ENCODE results near the gene SIRT6.
"Not testable (repeated sequence)": the region's sequence is repeated elsewhere in the genome, so short reads cannot be mapped to it uniquely, and the experiment has no call there.

Gene SIRT6

DNA sequence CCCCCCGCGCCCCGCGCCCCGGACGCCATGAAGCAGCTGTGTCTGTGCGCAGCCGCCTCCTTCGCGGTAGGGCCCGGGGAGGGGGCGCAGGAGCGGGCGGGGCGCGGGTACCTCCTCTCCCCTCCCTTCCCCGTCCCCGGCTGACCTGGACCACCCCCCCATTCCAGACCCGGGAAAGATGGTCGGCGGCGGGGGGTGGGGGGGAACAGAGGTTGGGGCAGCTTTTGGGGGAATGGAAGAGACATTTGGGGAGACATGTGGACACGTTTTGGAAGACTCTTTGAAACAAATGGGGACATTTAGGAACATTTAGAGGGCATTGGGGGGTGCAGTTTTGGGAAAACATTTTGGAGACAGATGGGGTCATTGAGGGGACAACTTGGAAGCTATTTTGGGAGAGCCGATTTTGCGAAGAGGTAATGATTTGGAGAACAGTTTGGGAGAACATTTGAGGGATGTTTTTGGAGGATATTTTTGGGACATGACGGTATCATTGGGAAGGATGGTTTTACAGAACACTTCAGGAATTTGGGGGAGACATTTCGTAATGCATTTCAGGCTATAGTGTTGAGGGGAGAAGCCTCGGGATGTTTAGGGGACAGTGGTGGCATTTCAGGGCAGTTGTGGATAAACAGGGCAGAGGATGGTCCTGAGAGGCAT lies 16.2 kb upstream of the SIRT6 start:
- no peak for DNase-seq

DNA sequence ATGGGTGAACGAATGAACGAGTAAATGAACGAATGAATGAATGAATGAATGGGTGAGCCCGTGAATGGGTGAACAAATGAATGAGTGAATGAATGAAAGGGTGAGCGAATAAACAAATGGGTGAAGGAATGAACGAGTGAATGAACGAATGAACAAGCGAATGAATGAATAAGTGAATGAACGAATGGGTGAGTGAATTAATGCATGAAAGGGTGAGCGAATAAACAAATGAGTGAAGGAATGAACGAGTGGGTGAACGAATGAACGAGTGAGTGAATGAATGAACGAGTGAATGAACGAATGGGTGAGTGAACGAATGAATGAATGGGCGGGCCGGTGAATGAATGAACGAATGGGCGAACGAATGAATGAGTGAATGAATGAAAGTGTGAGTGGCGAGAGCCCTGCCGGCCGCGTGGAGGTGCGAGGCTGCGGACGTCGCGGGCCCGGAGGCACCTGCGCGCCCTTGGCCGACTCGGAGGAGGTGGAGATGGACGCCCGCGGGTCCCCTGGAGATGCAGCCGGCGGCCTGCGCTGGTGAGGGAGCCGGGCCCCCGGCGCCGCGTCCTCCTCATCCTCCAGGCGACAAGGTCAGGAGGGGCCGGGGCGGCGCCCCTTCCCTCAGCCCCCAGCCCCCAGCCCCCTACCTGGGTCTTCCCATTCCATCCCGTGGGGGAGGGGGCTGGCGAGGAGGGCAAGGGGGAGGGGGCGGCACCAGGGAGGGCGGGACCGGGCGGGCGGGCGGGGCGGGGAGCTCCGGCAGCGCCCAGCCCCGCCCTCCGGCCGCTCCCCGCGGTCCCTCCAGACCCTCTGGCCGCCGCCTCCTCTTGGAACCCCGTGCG lies 15.5 kb upstream of the SIRT6 start:
- no peak for DNase-seq

DNA sequence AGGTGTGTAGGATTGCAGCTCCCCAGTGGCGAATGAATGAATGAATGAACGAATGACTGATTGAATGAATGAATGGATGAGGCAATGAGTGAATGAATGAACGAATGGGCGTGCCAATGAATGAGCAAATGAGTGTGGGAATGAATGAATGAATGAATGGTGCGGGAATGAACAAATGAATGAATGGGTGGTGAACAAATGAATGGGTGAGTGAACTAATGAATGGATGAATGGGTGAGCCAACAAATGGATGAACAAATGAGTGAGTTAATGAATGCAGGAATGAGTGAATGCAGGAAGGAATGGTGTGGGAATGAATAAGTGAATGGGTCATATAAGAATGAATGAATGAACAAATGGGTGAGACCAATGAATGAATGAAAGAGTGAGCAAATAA lies 14.9 kb upstream of the SIRT6 start:
- no peak for DNase-seq

DNA sequence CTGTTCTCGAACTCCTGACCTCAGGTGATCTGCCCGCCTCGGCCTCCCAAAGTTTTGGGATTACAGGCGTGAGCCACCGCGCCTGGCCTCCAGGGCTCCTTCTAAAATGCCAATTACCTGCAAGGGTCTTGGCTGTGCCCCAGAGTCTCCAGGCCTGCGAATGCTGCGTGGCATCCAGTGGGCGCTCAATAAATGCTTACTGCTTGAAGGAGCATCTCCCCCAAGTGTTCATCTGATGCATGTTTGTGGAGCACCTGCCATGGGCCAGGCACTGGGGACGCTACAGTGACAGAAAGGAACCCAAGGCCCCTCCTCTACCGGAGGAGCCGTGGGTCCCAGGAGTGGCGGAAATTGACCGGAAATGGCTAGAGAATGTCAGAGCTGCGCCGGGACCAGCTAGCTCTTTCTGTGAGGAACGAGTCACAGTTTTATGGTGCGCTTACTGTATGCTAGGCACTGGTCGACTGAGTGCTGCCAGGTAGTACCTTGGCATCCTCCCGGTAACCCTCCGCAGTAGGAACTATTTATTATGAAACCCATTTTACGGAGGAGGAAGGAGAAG lies 14.3 kb upstream of the SIRT6 start:
- DNase-seq, result no peak

DNA sequence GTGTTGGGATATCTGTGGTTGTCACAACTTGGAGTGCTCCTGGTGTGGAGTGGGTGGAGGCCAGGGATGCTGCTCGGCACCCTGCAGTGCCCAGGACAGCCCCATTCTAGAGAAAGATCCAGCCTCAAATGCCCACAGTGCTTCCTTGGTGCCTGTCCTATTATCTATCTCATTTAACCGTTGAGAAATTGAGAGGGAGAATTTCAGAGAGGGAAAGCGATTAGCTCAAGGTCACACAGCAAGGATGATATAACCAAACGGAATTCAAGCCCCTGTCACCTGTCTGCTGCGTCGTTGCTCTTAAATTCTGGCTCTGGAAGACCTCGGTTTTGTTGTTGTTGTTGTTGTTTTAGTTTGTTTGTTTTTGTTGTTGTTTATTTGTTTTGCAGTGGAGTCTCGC lies 13.6 kb upstream of the SIRT6 start:
- no peak for DNase-seq

DNA sequence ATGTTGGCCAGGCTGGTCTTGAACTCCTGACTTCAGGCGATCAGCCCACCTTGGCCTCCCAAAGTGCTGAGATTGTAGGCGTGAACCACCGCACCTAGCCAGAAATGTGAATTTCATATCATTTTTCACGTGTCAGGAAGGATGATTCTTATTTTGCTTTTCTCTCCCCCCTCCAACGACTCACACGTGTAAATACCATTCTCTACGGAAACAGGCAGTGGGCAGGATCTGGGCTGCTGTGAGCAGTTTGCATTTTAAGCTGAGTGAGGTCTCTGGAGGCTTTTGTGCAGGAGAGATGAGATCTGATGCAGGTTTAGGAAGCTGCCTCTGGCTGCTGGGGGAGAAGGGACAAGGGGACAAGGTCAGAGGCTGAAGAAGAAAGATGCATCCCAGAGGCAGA lies 12.0 kb upstream of the SIRT6 start:
- DNase-seq, result no peak

DNA sequence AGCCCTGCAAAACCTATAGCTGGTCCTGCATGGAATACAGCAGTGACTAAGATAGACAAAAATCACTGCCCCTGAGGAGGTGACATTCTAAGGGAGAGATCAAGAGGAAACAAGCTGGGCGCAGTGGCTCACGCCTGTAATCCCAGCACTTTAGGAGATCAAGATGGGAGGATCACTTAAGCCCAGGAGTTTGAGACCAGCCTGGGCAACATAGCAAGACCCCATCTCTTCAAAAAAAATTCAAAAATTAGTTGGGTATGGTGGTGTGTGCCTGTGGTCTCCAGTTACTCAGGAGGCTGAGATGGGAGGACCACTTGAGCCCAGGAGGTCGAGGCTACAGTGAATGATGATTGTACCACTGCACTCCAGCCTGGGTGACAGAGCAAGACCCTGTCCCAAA lies 10.2 kb upstream of the SIRT6 start:
- not testable (repeated sequence) for DNase-seq

DNA sequence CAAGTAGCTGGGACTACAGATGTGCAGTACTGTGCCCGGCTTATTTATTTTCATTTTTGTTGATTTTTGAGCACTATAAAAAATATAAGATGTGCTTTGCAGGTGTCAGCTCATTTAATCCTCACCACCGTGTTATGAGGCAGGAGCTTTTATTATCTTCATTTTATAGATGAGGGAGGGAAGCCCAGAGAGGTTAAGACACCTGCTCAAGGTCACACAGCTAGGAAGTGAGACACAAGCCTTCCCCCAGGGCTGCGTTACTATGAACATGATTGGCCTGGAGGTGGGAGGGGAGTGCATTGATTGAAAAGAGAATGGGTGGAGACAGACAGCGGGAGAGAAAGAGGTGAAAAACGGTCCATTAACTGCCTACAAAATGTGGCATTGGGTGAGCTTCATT lies 7.3 kb upstream of the SIRT6 start:
- no peak for DNase-seq

DNA sequence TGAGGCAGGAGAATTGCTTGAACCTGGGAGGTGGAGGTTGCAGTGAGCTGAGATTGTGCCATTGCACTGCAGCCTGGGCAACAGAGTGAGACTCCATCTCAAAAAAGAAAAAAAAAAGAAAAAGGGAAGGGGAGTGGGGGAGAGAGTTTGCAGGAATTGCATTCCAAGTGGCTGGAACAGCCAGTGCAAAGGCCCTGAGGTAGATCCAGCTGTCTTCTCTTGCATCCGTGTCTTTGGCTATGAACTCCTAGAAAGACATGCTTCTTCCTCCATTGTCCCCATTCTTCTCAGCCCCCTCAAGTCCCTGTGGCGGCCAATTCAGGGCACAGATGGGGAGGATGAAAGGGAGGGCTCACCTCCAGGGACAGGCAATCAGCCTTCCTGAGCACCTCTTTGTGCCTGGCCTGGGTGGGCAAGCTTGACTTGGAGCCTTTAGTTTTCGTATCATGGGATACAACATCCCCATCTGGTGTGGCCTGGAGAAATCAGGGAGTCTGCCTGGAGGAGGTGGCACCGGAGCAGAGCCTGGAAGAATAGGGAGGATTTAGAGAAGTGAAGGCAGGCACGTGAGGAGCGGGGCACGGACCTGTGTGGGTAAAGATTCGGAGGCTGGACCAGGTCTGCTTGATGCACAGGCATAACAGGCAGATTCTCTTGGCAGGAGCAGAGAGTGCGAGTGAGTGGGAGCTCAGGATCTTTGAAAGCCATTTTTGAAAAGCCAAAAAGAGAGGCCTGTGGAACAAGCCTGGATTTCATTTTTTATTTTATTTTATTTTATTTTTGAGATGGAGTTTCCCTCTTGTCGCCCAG lies 5.2 kb upstream of the SIRT6 start:
- DNase-seq, result no peak

DNA sequence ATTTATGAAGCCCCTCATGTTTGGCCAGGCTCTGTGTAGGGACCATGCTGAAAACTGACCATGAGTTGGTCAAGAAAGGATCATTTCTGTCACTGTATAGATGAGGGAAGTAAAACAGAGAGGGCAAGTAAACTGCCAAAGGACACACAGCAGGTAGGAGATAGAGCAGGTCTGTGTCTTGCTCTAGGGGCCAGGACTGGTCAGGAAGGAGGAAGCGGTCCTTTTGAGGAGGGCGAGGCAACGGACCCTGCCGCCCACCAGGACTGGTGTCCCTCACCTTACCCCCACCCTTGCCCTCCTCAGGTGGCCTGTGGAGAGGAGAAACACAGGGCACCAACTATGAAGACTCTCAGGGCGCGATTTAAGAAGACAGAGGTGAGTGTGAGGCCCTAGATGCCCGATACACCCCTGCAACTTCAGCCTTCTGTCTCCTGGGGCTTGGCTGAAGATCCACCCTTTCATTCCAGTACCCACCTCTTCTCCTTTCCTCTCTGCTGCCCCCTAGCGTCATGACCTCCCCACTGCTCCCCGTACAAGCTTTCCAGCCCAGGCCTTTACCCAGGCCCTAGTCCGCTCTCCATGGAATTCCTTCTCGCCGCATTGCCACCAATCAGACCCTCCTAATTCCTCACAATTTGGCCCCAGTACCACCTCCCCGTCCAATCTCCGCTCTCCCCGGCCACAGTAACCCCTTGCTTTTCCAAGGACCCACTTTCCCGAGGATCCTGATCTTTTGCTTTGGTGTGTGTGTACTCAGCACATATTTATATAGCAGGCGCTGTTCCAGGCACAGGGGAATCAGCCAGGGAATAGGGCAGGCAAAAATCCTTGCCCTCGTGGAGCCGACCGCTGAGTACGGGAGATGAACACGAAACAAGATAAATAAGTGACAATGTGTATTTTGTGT lies 4.0 kb upstream of the SIRT6 start:
- DNase-seq, result peak; percentile 84

DNA sequence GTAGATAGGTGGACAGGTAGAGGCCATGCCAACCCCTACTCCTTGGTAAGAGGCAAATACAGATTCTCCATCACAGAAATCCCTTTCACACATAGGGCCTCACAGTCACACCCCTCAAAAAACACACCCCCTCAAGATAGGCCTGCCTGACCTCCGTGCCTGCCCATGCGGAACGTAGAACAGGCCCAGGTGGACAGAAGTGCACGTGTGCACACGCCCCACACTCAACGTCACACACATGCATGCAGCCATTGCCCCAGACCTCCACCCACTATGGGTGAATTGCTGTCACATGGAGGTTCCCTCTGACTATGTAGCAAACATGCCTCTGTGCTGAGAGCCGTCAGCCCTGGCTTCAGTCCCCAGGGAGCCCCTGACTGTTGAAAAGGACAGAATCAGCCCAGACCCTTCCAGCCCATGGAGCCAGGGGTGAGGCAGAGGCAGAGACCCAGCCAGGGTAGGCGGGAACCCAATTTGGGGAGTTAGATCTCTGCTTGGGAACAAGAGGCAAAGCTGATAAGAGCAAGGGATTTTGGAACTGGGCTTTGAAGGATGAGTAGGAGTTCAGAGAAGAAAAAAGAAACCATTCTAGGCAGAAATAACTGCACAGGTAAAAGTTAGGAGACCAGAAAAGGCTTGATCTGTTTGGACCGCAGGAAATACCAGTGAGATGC lies 3.2 kb upstream of the SIRT6 start:
- no peak for DNase-seq

DNA sequence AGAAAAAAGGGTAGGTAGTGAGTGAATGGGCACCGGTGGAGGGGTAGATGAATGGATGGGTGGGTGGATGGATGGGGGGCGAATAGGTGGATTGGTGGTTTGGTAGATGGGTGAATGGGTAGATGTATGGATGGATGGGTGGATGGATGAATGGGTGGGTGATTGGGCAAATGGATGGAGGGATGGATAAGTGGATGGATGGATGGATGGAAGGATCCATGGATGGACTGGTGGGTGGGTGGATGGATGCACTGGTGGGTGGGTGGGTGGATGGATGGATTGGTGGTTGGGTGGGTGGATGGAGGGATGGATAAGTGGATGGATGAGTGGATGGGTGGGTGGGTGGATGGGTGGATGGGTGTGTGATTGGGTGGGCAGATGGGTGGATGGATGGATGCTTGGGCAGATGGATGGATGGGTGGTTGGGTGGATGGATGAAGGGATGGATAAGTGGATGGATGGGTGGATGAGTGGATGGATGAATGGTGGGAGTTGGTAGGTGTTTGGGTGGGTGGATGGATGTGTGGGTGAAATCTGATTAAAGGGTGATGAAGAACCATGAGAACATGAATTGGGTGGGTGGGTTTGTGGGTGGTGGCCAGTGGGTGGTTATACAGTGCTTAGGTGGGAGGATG lies 2.5 kb upstream of the SIRT6 start:
- DNase-seq, result no peak

DNA sequence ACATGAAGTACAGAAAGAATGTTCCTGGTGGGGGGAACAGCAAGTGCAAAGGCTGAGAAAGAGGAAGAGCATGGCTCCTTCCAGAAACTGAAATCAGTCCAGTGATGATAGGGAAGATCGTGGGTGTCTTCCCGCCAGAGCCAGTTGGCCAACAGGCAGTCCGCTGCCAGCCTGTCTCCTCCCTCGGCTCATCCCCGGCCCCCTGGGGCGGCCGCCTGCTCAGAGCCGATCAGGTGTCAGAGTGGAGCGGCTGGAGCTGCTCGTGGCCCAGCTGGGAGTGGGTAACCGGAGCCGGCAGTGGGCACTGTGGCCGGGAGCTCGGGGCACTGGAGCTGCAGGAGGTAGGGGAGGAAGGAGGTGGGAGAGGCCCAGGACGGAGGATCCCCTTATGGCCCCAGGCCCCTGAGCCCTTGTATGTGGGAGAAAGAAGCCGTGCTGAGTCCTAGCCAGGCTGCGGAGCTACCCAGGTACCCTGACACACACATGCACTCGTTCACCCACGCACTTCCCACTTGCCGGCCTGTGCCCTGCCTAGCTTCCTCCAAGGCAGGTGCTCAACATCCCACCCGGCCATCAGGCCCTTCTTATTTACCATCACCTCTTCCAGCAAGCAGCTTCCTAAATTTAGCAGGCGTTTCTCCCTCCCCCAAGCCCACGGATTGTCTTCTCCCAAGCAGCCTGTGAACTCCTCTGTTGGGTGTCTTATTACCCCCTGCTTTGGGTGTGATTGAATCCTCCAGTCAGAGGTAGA lies 1.8 kb upstream of the SIRT6 start:
- DNase-seq, result no peak

DNA sequence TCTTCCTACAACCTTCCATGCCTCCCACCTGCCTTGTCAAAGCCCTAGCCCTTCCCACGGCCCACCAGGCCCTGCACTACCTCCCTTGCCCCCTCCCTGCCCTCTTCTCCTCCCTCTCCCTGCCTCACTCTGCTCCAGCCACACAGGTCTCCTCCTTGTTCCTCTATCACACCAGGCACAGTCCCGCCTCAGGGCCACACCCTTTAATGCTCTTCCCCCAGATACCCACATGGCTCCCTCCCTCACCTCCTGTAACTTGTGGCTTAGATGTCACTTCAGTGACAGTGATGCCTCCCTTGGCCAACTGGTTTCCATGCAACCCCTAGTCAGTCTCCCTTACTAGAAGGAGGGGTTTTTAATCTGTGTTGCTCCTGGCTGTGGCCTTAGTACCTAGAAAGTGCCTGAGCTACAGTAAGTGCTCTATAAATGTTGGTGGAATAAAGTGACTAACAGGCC lies 1.3 kb downstream of the SIRT6 start:
- DNase-seq, result no peak

DNA sequence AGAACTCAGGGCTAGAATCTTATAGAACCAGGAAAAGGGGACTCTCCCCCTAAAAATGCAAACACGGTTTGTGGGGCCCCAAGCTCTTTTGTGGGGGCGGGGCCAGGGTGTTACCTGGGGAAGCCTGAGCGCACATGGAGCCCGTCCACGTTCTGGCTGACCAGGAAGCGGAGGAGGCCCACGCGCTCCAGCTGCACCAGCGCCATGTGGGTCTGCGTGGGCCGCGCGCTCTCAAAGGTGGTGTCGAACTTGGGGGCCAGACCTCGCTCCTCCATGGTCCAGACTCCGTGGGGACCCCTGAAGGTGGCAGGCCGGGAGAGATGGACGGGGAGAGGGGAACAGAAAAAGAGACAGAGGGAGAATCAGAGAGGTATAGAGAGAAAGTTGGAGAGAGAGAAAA lies 3.4 kb downstream of the SIRT6 start:
- DNase-seq, result no peak

DNA sequence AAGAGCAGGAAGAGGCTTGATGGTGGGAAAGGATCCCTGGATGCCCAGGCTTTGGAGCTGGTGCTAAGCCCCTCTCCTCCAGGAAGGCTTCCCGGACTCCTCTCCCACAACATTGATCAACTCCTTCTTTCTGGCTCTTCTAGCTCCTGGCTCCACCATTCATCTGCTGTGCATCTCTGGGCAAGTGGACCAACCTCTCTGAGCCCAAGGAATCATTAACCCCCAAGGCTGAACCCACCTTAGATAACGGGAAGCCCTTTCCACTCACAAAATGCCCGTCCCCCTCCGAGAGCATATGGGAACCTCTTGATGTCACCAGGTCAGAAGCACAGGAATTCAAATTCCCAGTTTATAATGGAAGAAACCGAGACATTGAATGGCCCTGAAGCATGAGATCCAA lies 5.2 kb downstream of the SIRT6 start:
- no peak for DNase-seq

DNA sequence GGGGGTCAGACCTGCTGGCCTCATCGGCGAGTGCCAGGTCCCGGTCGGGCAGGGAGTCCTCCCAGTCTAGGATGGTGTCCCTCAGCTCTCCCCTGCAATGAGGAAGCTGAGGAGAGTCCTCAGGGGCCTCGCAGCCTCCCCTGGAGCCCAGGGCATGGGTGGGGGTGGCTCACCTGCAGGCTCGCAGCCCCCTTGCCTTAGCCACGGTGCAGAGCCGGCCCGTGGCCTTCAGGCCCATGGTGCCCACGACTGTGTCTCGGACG lies 6.8 kb downstream of the SIRT6 start:
- DNase-seq, result no peak

DNA sequence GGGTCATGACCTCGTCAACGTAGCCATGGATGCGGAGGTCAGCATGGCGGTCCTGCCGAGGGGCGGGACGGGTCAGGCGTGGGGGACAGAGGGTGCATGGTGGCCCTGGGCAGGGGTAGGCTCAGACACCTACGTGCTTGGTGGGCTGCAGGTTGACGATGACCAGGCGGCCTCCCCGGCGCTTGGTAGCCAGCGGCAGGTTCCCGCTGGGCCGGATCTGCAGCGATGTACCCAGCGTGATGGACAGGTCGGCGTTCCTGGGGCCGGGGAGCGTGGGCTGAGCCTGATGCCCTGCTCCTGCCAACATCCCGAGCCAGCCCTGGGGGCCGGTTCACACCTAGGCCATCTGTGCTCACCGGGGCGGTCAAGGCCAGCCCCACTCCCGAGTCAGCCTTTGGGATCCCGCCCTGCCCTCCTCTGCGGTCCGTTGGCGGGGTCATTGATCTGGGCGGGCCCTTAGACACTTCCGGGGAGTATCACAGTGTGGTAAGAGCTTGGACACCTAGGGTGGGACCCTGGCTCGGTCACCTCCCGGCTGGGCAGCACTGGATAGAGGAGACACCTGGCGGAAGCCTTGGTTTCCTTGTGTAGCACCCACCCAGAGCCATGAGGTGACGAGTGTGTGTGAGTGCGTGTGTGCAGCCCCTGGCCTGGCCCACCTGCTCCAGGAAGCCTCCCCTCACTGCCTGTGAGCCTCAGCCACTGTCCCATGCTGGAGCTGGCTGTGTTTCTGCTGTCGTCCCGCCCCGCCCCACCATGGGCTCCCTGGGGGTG lies 7.3 kb downstream of the SIRT6 start:
- DNase-seq, result no peak

DNA sequence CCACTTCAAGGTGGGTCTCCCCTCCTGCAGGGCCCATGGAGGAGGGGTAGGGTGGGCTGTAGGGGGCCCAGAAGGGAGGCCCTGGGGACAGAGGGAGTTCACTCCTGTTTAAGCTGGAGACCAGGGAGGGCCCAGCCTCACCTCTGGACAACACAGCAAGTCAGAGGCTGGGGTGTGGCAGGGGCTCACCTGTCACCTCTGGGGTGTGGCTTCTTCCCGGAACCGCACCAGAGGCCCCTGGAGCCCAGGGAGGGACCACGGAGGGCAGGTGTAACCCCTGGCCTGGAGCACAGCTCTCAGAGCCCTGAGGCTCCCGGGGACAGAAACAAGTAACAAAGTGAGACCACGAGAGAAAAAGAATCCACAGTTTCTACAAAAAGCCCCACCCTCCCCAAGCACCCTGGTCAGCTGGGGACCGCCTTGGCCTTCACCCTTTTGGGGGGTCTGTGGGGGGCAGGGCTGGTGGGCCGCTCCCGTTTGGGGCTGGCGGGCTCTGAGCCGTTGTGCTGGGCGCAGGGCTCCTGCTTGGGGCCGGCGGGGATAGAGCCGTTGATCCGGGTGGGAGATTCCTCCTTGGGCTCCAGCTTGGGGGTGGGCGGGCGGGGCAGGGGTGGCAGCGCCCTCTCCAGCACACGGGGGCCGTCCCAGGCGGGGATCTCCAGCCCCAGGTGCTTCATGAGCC lies 8.0 kb downstream of the SIRT6 start:
- no peak for DNase-seq

Data from CD4-positive, alpha-beta T cell treated with Interleukin-17A for 4 hours (primary cell).